H1 (cell line): ENCODE data around the gene CUX1. TPM values are rescaled to one million over a fixed set of nuclear protein-coding genes. Genes with fewer than 3 reads are reported as not detected.

Experiments
- CTCF ChIA-PET: fragments of 300-600 bp; sonication (Branson Sonifier 250); formaldehyde crosslinking; loops from one replicate; lab custom pipeline; 2021; ENCODE audit not compliant: partially characterized antibody; lab: Charles Lee
- POLR2A ChIA-PET: fragments of 300-600 bp; sonication (Branson Sonifier 250); formaldehyde crosslinking; loops from one replicate; lab custom pipeline; 2021; ENCODE audit warnings: inconsistent platforms; ENCODE audit not compliant: partially characterized antibody; lab: Charles Lee
- DNase-seq, 2 experiments: peaks; one replicate each; pipeline versions ENCODE4 v3.0.0 to v3.0.0-alpha.2; 2010 to 2022; ENCODE audit warnings: low spot score in 2 of 2, low read depth in 1 of 2, mixed read lengths in 1 of 2
- FAIRE-seq: peaks from 2 replicates; lab custom pipeline; 2011; peaks lifted over from hg19 to GRCh38; lab: Jason Lieb, UNC
- H2AFZ ChIP-seq: 2 replicates; pipeline ENCODE4 v1.8.1; 2012; ENCODE audit warnings: low read length, inconsistent platforms
- H2AK5ac ChIP-seq: 2 replicates; pipeline ENCODE4 v1.6.1; 2013; ENCODE audit warnings: low read depth, low read length
- H2BK120ac ChIP-seq: replicated peaks from 2 replicates; pipeline ENCODE3; 2013; ENCODE audit warnings: low read depth, low read length, inconsistent platforms
- H2BK12ac ChIP-seq: 2 replicates; pipeline ENCODE4 v1.6.1; 2013; ENCODE audit warnings: low read depth, low read length
- H2BK15ac ChIP-seq: 2 replicates; pipeline ENCODE4 v1.6.1; 2013; ENCODE audit warnings: low read length
- H2BK20ac ChIP-seq: 2 replicates; pipeline ENCODE4 v1.6.1; 2013; ENCODE audit warnings: low read length
- H2BK5ac ChIP-seq: 2 replicates; pipeline ENCODE4 v1.6.1; 2013; ENCODE audit warnings: low read depth, low read length
- H3K14ac ChIP-seq: 2 replicates; pipeline ENCODE4 v1.6.1; 2013; ENCODE audit warnings: inconsistent platforms; ENCODE audit not compliant: insufficient read length
- H3K18ac ChIP-seq: 2 replicates; pipeline ENCODE4 v1.6.1; 2013; ENCODE audit warnings: low read length; ENCODE audit errors: extremely low read depth
- H3K23ac ChIP-seq: 2 replicates; pipeline ENCODE4 v1.6.1; 2013; ENCODE audit warnings: inconsistent platforms; ENCODE audit not compliant: insufficient read length
- H3K23me2 ChIP-seq: 2 replicates; pipeline ENCODE4 v1.6.1; 2013; ENCODE audit warnings: low read depth, low read length
- H3K27ac ChIP-seq: 2 replicates; pipeline ENCODE4 v1.6.1; 2011; ENCODE audit warnings: low read depth, low read length, inconsistent platforms
- H3K27me3 ChIP-seq, 4 experiments: replicated peaks in 1 of 4; 1 replicate in 1 of 4; 2 replicates in 3 of 4; pipeline versions ENCODE4 v1.6.1 to v1.8.1; 2011 to 2013; ENCODE audit warnings: low read length in 3 of 4, mild to moderate bottlenecking in 3 of 4, inconsistent platforms in 2 of 4, mixed read lengths in 2 of 4, moderate library complexity in 1 of 4; ENCODE audit not compliant: control insufficient read depth in 3 of 4, insufficient read depth in 3 of 4; ENCODE audit errors: extremely low read depth in 1 of 4
- H3K36me3 ChIP-seq, 4 experiments: 2 replicates each; pipeline versions ENCODE4 v1.6.1 to v1.8.1; 2011 to 2013; ENCODE audit warnings: mild to moderate bottlenecking in 4 of 4, low read length in 3 of 4, moderate library complexity in 2 of 4, control low read depth in 1 of 4, inconsistent platforms in 1 of 4; ENCODE audit not compliant: insufficient read depth in 4 of 4, control insufficient read depth in 2 of 4
- H3K4ac ChIP-seq: replicated peaks from 2 replicates; pipeline ENCODE3; 2013; ENCODE audit warnings: low read length, low read depth, mixed read lengths, inconsistent platforms; ENCODE audit not compliant: insufficient read length
- H3K4me1 ChIP-seq, 4 experiments: replicated peaks in 1 of 4; 1 replicate in 1 of 4; 2 replicates in 3 of 4; pipeline versions ENCODE4 v1.6.1 to v1.8.1; 2011 to 2013; ENCODE audit warnings: low read length in 3 of 4, inconsistent platforms in 2 of 4, mixed read lengths in 1 of 4; ENCODE audit not compliant: insufficient read depth in 4 of 4, control insufficient read depth in 3 of 4
- H3K4me2 ChIP-seq, 2 experiments: 2 replicates each; pipeline versions ENCODE4 v1.6.1 to v1.8.1; 2011 to 2013; ENCODE audit warnings: low read depth in 2 of 2, low read length in 2 of 2, control low read depth in 1 of 2, inconsistent platforms in 1 of 2, mild to moderate bottlenecking in 1 of 2; ENCODE audit not compliant: insufficient read depth in 1 of 2
- H3K4me3 ChIP-seq, 4 experiments: fragments of 200-600, 300-600 bp in 1 of 4; sonication (generic), shearing (Covaris generic), sonication (Bioruptor Twin) in 1 of 4; 2 replicates each; pipeline versions ENCODE4 v1.5.1 to v1.8.1; 2011 to 2016; ENCODE audit warnings: low read length in 4 of 4, low read depth in 3 of 4, control low read depth in 2 of 4, inconsistent platforms in 2 of 4, mild to moderate bottlenecking in 2 of 4, mixed read lengths in 1 of 4, moderate library complexity in 1 of 4; ENCODE audit not compliant: insufficient read depth in 2 of 4; ENCODE audit errors: extremely low read depth in 1 of 4
- H3K56ac ChIP-seq: replicated peaks from 2 replicates; pipeline ENCODE3; 2013; ENCODE audit warnings: low read depth, mild to moderate bottlenecking, mixed read lengths, low read length, inconsistent platforms; ENCODE audit not compliant: insufficient read length
- H3K79me1 ChIP-seq: 2 replicates; pipeline ENCODE4 v1.6.1; 2013; ENCODE audit warnings: low read depth, low read length, control low read depth
- H3K79me2 ChIP-seq, 2 experiments: 2 replicates each; pipeline versions ENCODE4 v1.6.1 to v1.8.1; 2012 to 2013; ENCODE audit warnings: low read length in 2 of 2, mild to moderate bottlenecking in 2 of 2, inconsistent platforms in 1 of 2; ENCODE audit not compliant: insufficient read depth in 2 of 2, control insufficient read depth in 1 of 2
- H3K9ac ChIP-seq, 4 experiments: replicated peaks in 1 of 4; 1 replicate in 1 of 4; 2 replicates in 3 of 4; pipeline versions ENCODE4 v1.6.1 to v1.8.1; 2011 to 2013; ENCODE audit warnings: low read depth in 3 of 4, low read length in 3 of 4, control low read depth in 2 of 4, mild to moderate bottlenecking in 2 of 4, moderate library complexity in 2 of 4, inconsistent platforms in 1 of 4; ENCODE audit errors: extremely low read depth in 1 of 4
- H3K9me3 ChIP-seq, 2 experiments: 2 replicates each; pipeline versions ENCODE4 v1.6.1 to v1.8.1; 2012 to 2013; ENCODE audit warnings: mild to moderate bottlenecking in 2 of 2, moderate library complexity in 2 of 2, control low read depth in 1 of 2, inconsistent platforms in 1 of 2, low read depth in 1 of 2, low read length in 1 of 2, mixed read lengths in 1 of 2; ENCODE audit not compliant: insufficient read depth in 2 of 2
- H4K20me1 ChIP-seq, 2 experiments: replicated peaks in 1 of 2; 2 replicates each; pipeline versions ENCODE3 to v1.8.1; 2011 to 2013; ENCODE audit warnings: inconsistent platforms in 2 of 2, low read length in 2 of 2, mild to moderate bottlenecking in 1 of 2; ENCODE audit not compliant: insufficient read depth in 2 of 2, control insufficient read depth in 1 of 2
- H4K5ac ChIP-seq: 2 replicates; pipeline ENCODE4 v1.6.1; 2013; ENCODE audit warnings: low read length, low read depth, mixed read lengths, inconsistent platforms; ENCODE audit not compliant: insufficient read length
- H4K8ac ChIP-seq: 2 replicates; pipeline ENCODE4 v1.8.0; 2013; ENCODE audit warnings: mild to moderate bottlenecking, moderate library complexity, low read length, inconsistent platforms; ENCODE audit not compliant: insufficient read depth; ENCODE audit errors: extremely low read depth
- H4K91ac ChIP-seq: replicated peaks from 2 replicates; pipeline ENCODE3; 2013; ENCODE audit warnings: low read length, mixed read lengths, inconsistent platforms; ENCODE audit not compliant: insufficient read length
- GTF2F1 ChIP-seq: IDR thresholded peaks from 2 replicates; pipeline ENCODE4 v1.6.1; 2012; ENCODE audit warnings: low read depth, low read length, improper control_type of control experiment, borderline replicate concordance
- JUN ChIP-seq: IDR thresholded peaks from 2 replicates; pipeline ENCODE4 v1.6.1; 2011; ENCODE audit warnings: low read depth, mild to moderate bottlenecking, improper control_type of control experiment, low read length
- SRF ChIP-seq: IDR thresholded peaks from 2 replicates; pipeline ENCODE4 v1.6.1; 2011; ENCODE audit warnings: mild to moderate bottlenecking, low read depth, low read length, moderate library complexity
- TAF1 ChIP-seq: IDR thresholded peaks from 2 replicates; pipeline ENCODE4 v1.6.1; 2011; ENCODE audit warnings: mild to moderate bottlenecking, low read depth, low read length
- WGBS, 2 experiments: shearing (Covaris generic) in 1 of 2; methylation state at CpG; one replicate each; pipeline versions ENCODE4 v1.1.6 to v1.1.7; 2013 to 2015; ENCODE audit warnings: low lambda C conversion rate in 2 of 2, mixed read lengths in 2 of 2, inconsistent platforms in 1 of 2, low coverage in 1 of 2, missing lambda C conversion rate in 1 of 2; ENCODE audit not compliant: insufficient replicate concordance in 2 of 2, insufficient coverage in 1 of 2, insufficient read length in 1 of 2; ENCODE audit errors: extremely low coverage in 1 of 2, missing lambda C conversion rate in 1 of 2; 5-methylcytosine and 5-hydroxymethylcytosine counted together
- polyA plus RNA-seq, 7 experiments: library from polyadenylated mRNA; depleted of rRNA in 3 of 7; stranded (reverse) in 5 of 7; unstranded in 2 of 7; fragments of >200 nt in 5 of 7; fragments of 200-250 nt in 2 of 7; gene quantifications; 1 replicate in 5 of 7; 2 replicates in 1 of 7; 4 replicates in 1 of 7; pipeline versions ENCODE4 v1.2.1 to v1.2.3, GENCODE V29; 2011 to 2013; ENCODE audit warnings: missing spikeins in 2 of 7, mixed read lengths in 2 of 7
- total RNA-seq: library from RNA; stranded (reverse); fragmentation: NEBNext Ultra II Directional; extraction: Animal tissue kit (Norgen Biotek cat#: 25700); gene quantifications from 2 replicates; pipeline ENCODE4 v1.2.1, GENCODE V29; 2021

Gene CUX1
- total and polyA plus RNA-seq, 2 of the 8 experiments (the other 6 are each of a cell fraction or from before 2014, with no cell fraction given) = 21.6 to 65.9 TPM

- H3K27me3 ChIP-seq = no peaks in the 10 kb centered on the region
- H4K20me1 ChIP-seq = peaks cover 0 to 4% of the 10 kb centered on the region in 2 experiments
- H3K79me1 ChIP-seq = peaks cover 4% of the 10 kb centered on the region; the same call in 1 of the 2 replicates
- H3K4me2 ChIP-seq = no peak overlapping the region
- no peak overlapping the region for H2AFZ ChIP-seq
- no peak overlapping the region for H3K4ac ChIP-seq
- H2BK120ac ChIP-seq = no peak overlapping the region
- H3K23me2 ChIP-seq = peaks cover 4% of the 10 kb centered on the region; the same call in 1 of the 2 replicates
- no peak overlapping the region for H2BK5ac ChIP-seq
- no peak overlapping the region for H4K91ac ChIP-seq
- no peak overlapping the region for H2BK12ac ChIP-seq
- no peak overlapping the region for H4K8ac ChIP-seq
- ChIA-PET POLR2A (interaction anchor here (0.8 kb wide), 1 partner anchor 149 kb away, joined by 3 read pairs; no protein-coding TSS in a partner anchor), CTCF (interaction anchor here (0.6 to 0.9 kb wide), 2 partner anchors 17 to 41 kb away, joined by 3 read pairs; no protein-coding TSS in a partner anchor)
- DNase-seq = no peak
- no peak overlapping the region for H3K4me3 ChIP-seq
- H3K9me3 ChIP-seq = no peaks in the 10 kb centered on the region
- H3K4me1 ChIP-seq = no peaks in the 10 kb centered on the region
- no peak overlapping the region for H2BK20ac ChIP-seq
- peaks cover 0 to 3% (median under 1%) of the 10 kb centered on the region in 4 experiments; a peak in 3 of 8 replicates for H3K36me3 ChIP-seq
- H3K56ac ChIP-seq = no peak overlapping the region
- no peak overlapping the region for H2AK5ac ChIP-seq
- no peak overlapping the region for H3K27ac ChIP-seq
- H3K23ac ChIP-seq = no peak overlapping the region
- WGBS, 2 experiments = 85% methylated on average over 11 of the region's 11 CpGs; no CpG with 5 or more reads in 1 of the 2 experiments
- H3K18ac ChIP-seq = no peak overlapping the region
- no peaks in the 10 kb centered on the region for H3K79me2 ChIP-seq
- no peak overlapping the region for H3K9ac ChIP-seq
- no peak for FAIRE-seq
- H3K14ac ChIP-seq = no peak overlapping the region
- TF ChIP-seq SRF (no peak), JUN (no peak), TAF1 (no peak), GTF2F1 (no peak)
- no peak overlapping the region for H2BK15ac ChIP-seq
- no peak overlapping the region for H4K5ac ChIP-seq
Measured at GRCh38 chr7:102215711-102216110, 398.3 kb downstream of the CUX1 start.
